GM21447 (cell line): ENCODE results near the gene MAP3K14.
"Not testable (repeated sequence)": the region's sequence is repeated elsewhere in the genome, so short reads cannot be mapped to it uniquely, and the experiment has no call there.

ENCODE experiments used
- ATAC-seq: cut with Tn5 transposase; IDR thresholded peaks from one replicate; pipeline ENCODE4 v1.9.1; 2021; ENCODE audit not compliant: unreplicated experiment

MAP3K14 gene

DNA sequence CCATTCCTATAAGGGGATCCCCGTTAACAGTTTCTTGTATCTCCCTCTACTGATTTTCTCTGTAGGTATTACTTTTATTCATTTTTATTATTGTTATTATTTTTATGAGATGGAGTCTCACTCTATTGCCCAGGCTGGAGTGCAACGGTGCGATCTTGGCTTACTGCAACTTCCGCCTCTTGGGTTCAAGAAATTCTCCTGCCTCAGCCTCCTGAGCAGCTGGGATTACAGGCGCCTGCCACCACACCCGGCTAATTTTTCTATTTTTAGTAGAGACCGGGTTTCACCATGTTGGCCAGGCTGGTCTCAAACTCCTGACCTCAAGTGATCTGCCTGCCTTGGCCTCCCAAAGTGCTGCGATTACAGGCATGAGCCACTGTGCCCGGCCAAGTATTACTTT lies 14.6 kb downstream of the MAP3K14 start:
- ATAC-seq, result not testable (repeated sequence)

DNA sequence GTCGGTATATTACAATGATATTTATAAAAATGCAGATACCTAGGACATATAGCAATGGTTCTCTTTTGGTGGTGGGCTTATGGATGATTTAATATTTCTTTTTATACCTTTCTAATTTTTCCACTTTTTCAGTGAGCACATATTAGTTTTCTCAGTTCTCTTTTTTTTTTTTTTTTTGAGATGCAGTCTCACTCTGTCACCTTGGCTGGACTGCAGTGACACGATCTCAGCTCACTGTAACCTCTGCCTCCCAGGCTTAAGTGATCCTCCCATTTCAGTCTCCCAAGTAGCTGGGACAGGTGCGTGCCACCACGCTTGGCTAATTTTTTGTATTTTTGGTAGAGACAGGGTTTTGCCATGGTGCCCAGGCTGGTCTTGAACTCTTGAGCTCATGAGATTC lies 15.1 kb downstream of the MAP3K14 start:
- no peak for ATAC-seq

DNA sequence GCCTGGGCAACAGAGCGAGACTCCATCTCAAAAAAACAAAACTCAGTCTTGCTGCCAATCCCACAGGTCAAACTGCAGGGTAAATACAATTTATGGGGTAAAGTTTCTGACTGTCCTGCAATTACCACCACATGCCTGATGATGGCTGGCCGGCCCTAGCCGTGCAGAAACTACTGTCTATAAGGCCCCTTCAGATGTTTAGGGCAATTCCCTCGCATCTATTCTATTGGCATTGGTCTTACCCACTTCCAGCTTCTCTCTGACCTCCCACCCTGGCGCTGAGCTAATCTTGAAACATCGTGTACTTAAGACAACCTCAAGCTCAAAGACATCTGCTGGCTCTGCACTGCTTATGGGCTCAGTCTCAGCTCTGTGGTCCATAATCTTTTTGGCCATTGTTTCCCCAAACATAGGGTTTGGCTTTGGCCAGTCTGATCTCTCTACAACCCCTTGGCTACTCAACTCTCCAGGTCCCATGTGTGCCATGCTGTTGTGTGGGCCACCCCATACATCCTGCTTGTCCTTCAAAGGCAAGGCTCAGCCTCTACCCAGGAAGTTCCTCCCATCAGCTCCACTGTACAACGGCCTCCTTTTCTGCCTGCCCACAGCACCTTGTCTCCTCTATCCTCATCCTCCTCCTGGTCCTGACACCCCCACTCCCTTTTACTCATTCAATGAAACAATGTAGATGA lies 16.6 kb downstream of the MAP3K14 start:
- no peak for ATAC-seq

DNA sequence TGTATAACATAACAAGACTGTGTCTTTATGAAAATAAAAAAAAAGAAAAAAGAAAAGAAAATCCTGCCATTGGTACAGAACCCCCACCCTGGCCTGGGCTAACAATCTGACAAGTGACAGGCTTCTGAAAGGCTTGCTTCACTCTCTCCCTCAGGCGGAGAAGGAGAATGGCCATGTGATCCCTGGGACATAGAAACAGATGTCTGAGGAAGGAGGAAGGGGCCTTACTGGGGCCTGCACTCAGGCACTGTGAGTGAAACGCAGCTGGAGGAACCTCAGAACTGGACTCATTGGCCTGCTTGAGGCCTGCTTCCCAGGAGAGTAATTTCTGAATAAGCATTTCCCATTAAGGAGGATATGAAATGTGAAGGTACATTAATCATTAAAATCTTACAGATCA lies 17.5 kb downstream of the MAP3K14 start:
- no peak for ATAC-seq

DNA sequence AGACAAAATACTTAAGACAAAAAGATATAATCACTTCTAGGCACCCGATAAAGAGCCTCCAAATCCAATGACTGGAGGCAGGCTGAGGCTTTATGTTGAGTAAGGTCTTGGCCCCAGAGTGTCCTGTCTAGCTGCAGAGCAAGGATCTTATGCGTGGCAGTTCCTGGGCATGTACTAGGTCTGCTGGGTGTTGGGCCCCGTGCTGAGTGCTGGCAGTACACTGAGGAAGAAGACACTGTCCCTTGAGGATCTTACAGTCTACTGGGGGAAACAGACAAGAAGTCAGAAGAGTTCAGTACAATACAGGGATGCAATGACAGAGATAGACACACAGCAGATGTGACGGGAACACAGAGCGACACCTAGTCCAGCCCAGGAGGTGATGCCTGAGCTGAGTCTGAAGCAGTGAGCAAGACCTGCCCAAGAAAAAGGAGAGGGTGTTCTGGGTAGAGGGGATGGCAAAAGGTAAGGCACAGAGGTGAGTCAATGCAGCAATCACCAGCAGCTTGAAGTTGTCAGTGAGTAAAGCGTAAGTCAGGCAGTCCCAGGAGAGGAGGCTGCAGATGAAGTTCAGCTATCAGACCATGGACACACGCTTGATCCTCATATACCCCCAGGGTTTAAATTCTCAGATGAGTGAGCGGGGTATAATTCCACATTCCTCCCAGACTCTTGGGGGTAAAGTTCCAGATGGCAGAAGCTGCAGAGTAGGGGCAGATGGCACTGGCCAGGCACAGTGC lies 18.1 kb downstream of the MAP3K14 start:
- no peak for ATAC-seq

DNA sequence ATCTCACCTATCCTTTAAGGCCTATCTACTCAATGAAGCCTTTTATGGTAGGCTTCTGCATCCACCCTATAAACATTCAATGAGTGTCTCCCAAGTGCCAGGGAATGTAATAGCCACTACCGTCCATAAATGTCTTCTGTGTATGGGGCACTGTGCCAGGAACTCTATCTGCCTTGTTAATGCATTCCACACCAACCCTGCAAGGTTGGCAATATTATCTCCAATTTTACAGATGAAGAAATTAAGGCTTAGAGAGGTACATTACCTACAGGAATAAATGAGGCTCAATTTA lies 20.0 kb downstream of the MAP3K14 start:
- ATAC-seq, result no peak

DNA sequence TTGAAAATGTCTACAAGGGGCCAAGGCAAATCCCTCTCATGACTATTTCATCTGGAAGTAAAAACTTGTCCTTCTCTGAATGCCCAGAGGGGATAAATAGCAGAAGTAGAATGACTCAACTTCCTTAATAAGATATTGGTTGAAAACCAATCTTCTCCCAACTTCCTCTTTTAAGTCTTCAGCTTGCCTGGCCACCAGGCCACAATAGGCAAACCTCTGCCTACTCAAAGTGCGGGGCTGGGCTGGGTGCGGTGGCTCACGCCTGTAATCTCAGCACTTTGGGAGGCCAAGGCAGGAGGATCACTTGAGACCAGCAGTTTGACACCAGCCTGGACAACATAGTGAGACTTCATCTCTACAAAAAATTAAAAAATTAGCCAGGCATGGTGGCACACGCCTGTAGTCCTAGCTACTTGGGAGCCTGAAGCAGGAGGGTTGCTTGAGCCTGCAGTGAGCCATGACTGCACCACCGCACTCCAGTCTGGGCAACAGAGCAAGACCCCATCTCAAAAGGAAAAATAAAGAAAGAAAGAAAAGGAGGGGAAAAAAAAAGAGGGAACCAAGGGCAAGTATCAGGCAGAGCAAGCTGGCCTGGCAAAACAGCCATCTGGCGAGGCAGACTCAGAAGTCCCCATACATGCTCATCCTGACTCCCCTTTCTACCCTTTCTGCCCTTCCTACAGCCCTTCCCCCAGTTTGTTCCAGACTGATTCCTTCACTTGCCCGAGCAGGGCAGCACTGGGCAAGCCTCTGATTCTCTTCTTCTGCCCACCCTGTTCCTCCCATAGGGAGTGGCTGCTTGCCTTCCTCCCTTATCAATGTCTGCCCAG lies 20.6 kb downstream of the MAP3K14 start:
- ATAC-seq, result no peak

DNA sequence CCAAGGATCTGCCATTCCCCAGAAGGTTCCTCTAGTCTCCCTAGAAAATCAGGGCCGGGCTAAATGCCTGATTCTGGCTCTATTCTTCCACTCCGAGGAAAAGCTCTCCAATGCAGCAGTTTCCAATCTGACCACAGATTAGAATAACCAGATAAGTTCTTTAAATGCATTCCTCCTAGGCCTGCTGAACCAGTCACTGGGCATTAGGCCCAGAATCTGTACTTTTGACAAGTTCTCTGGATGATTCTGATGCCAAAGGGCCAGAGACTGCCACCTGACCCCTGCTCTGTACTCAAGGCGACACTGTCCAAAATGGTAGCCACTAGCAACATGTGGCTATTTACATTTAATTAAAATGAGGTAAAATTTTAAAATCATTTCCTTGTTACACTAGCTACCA lies 22.3 kb downstream of the MAP3K14 start:
- no peak for ATAC-seq

DNA sequence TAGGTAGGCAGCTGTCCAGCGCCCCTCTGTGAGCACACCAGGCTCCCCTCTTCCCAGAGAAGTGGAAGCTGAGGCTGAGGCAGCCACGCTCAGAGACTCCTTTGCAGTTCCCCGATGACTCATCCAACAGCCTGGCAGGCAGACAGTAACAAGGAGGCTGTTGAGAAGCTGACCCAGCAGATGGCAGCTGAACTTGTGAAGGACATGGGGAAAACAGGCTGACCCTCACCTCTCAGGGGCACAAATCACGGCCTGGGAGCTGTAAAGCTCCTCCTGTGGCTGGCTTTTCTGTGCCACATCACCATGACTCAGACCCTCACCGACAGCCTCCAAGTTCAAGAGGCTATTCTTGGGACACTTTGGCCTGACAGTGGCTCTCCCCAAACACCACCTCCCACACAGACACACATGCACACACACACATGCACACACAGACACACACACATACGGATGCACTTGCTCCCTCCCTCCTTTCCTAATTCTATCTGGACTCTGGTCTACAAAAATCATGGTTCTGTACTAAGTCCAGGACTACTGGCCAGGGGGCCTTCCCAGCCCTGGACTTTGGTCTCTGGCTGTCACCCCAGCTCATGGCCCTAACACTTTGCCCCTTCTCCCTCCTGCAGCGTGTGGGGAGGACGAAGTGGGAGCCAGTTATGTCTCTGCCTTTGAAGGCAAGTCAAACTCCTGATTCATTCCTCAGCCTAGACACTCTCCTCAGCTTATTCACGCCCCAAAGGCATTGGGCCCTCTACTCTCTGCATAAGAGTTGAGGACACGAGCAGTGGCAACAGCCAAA lies 23.2 kb downstream of the MAP3K14 start:
- ATAC-seq, result no peak

DNA sequence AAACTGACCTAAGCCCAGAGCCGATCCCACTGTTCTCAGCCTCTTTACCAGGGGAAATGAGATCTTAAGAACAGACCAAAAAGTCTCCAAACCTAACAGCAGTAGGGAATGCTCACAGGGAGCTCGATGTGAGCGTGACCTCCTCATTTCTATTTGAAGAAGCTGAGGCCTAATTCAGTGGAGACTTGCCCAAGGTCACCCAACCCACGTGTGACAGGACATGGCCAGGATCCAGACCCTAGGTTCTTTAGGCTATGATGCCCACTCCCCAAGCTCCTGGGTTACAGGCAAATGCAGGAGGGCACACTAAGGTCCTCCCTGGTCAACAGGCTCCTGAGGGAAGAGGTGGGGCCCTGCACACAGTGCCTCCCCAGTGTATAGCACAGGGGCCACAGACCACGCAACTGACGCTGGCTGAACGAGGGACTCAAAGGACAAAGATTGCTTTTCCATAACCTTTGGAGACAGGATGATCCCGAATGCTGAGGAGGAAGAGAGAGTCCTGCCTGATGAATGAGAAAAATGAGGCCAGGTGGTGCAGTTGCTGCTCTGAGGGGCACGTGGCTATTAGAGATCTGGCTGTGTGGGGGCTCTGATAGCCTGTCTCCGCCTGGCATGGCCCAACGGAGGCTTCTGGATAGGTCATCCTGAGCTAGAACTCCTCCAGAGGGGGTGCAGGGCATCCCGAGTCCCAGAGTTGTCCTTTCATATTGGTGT lies 24.0 kb downstream of the MAP3K14 start:
- no peak for ATAC-seq

DNA sequence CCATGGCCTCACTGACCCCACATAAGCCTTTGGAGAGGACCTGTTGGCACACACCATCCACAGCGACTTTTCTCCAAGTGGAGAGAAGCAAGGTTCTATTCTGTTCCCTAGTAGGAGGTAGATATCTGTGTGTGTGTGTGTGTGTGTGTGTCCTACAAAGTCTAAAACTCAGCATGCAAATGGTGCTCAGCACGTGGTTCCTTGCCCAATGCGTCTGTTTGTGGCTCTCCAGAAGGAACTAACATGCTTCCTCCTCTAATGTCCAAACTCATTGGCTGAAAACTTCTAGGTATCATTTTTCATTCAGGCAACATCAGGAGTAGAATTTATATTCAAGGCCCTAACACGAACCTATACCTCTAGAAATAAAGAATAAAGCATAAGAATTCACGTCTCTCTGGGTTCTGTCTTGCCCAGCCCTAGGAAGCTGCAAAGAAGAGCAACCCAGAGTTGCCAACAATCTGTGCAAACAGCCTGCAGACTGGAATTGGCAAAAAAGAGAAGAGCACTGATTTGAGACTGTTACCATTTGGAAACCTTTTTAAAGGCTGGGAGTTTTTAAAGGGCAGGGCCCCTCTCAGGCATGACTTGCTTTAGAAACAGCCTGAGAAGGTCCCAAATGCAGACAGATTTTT lies 25.5 kb downstream of the MAP3K14 start:
- no peak for ATAC-seq

DNA sequence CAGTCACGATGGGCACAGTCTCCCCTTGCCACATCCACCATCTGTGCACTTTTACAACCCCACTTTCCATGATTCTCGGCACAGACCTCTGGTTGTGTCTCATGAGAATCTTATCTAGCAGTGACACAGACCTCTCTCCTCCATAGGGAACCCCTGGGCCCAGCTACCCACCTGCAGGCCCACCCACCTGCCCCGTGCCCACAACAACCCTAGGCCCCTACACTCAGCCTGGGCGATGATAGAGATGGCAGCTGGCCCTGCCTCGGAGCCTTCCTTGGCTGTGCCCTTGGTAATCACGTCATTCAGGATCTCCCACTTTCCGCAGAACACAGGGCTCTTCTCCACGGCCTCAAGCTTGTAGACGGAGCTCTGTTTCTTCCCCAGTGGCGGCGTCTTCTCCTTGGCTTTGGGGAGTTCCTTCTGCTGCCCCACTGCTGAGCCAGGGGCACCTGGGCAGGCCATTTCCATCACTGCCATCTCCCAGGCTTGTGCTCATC lies 26.5 kb downstream of the MAP3K14 start:
- no peak for ATAC-seq

DNA sequence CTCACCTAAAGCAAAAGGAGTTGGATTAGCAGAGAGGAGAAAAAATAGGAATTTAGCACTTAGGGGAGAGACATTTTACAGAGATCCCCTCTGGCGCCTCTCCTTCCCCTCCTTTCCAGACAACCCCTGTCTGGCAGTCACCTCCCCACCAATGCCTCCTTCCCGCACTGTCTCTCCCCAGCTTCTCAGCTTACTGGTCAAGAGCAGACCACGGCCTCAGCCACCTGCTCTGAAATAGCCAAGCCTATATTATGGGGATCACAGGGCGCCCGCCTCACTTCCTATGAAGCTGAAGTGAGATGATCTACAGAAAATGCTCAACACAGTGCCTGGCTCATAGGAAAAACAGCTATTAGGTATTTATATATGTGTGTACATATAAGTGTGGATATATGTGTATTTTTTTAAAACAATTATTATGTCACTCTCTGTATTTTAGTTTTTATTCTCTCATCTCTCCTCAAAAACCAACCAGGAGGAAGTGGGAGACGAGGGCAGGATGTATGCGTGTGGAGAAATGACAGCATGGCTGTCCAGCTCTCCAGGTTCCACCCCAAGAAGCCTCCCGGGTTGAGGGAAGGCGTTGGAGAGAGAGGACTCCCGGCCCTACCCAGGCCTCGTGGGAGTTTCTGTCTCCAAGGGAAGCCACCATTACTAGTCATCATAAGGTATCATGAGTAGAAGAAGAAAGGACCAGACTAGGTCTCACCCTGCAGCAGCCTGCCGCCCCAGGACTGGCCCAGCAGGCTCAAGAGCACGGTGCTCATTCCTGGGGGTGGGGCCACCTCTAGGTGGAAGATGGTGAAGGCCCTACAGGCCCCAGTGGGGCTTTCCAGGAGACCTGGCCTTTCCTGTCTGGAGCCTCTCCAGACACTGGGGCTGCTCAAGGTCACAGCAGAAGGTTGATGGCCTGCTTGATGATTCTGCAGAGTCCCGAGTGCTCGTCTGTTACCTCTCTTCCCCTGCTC lies 27.2 kb downstream of the MAP3K14 start:
- no peak for ATAC-seq

DNA sequence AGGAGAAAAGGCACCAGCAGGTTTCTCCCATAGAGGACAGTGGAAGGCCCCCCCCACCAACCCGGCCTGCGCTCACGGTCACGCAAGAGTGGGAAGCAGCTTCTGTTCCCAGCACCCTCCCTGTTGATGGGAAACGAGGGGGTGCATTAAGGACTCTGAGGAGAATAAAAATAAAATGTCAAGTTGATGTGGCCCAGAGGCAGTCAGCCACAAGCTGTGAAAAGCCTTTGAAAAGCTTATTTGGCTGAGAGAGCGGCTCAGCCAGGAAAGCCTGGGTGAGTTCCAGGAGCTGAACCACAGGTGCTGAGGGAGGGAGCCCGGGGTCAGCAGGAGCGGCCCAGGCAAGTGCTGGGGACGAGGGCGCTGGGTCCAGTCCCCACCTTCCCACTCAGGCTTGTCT lies 28.0 kb downstream of the MAP3K14 start:
- no peak for ATAC-seq

DNA sequence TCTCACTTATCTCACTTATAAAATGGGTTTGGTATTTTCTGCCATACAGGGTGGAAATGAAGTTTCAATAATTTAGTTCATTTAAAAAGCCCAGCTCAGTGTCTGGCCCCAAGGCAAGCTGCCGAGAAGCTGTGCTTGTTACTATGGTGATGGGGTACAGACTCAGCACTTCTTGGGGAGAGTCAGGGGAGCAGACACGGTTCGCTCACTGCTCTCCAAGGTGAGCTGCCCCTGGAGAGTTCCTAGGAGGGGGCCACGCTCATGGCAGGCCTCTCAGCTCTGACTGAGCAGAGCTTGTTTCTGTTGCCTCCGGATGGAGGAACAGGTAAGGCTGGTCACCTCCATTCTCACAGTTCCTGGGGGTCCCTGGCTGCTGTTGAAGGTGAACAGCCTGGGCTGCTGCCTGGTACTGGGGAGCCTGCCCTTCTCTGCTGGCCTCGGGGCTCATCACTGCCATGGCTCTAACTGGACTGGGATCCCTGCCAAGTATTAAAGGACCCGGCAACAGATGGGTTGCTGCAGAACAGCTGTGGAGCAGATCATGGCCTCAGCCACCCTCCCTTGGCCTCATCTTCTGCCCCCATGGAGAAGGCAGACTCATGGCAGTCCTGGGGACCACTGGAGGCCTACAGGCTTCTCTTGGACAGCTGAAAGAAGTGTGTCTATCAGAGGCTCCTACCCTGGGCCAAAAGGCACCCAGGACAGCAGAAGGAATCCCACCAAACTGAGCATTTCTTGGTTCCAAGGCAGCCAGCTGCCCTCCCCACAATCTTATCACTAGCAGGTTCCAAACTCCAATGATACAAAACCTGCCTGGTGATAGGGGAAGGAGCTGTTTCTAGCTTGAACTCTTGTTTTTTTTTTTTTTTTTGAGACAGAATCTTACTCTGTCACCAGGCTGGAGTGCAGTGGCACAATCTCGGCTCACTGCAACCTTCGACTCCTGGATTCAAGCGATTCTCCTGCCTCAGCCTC lies 29.0 kb downstream of the MAP3K14 start:
- ATAC-seq, result no peak

DNA sequence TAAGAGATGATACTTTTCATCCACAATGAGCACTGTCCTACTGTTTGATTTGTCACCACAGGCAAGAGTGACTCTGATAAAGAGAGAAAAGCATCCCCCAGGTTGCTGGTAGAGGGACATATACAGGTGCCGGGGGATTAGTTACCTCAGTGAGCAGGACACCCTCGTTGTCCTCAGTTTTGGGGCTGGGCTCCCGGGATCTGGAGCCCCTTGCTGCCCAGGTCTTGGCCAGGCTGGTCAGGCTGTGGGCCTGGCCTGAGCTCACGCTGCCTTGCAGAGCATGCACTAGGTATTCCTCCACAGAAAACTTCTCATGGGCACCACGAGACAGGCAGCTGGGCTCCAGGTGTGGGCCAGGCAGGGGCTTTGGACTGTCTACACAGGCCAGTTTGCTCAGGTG lies 30.5 kb downstream of the MAP3K14 start:
- no peak for ATAC-seq
